NB4 (cell line): Measurements from ENCODE around the gene SETDB1.

Source experiments
- CTCF ChIP-seq: IDR thresholded peaks from one replicate; pipeline ENCODE4 v1.5.1; 2012; ENCODE audit warnings: low read depth, low read length
- MAX ChIP-seq: IDR thresholded peaks from 2 replicates; pipeline ENCODE4 v1.6.1; 2011; ENCODE audit warnings: low read depth, low read length
- MYC ChIP-seq: IDR thresholded peaks from 2 replicates; pipeline ENCODE4 v1.6.1; 2011; ENCODE audit warnings: low read depth, low read length
- POLR2A ChIP-seq: IDR thresholded peaks from 2 replicates; pipeline ENCODE4 v1.6.1; 2011; ENCODE audit warnings: mild to moderate bottlenecking; ENCODE audit not compliant: insufficient read length; ENCODE audit errors: extremely low read depth

GRCh38 chr1:151011154-151011850, 85.1 kb downstream of the SETDB1 start:
- TF ChIP-seq CTCF (no peak), MAX (no peak), POLR2A (no peak), MYC (no peak)
